ENCODE results near the gene GADL1.

DNA sequence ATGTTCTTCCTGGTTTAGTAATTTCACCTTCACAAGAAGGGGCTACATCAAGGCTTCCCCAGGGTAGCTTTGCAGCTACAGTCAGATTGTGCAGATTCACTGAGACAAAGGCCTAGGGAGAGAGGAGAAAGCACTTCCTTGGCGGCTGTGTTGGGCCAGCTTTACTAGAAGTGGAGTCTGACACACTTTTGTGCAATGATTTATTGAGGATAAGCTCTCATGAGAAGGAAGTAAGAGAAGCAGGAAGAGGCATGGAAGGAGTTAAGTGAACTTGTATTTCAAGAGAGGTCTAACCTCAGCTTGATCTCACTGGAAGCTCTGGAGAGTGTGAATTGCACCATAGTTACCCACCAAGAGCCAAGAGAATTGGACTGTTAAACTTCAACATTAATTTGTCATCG is 209.2 kb downstream of the GADL1 start:
- TF ChIP-seq, protein P1, sequence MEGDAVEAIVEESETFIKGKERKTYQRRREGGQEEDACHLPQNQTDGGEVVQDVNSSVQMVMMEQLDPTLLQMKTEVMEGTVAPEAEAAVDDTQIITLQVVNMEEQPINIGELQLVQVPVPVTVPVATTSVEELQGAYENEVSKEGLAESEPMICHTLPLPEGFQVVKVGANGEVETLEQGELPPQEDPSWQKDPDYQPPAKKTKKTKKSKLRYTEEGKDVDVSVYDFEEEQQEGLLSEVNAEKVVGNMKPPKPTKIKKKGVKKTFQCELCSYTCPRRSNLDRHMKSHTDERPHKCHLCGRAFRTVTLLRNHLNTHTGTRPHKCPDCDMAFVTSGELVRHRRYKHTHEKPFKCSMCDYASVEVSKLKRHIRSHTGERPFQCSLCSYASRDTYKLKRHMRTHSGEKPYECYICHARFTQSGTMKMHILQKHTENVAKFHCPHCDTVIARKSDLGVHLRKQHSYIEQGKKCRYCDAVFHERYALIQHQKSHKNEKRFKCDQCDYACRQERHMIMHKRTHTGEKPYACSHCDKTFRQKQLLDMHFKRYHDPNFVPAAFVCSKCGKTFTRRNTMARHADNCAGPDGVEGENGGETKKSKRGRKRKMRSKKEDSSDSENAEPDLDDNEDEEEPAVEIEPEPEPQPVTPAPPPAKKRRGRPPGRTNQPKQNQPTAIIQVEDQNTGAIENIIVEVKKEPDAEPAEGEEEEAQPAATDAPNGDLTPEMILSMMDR (IDR thresholded peaks at IDR 0.05; ENCODE audit: poor library complexity): no peak
- TF ChIP-seq EZH2phosphoT487 (IDR thresholded peaks at IDR 0.05; ENCODE audit: low read depth, severe bottlenecking, unreplicated experiment): no peak

Measured in hepatocyte (in vitro differentiated cells).